ENCODE measurements around the gene PLA2G2A. TPM values are rescaled to one million over a fixed set of nuclear protein-coding genes. Genes with fewer than 3 reads are reported as not detected.

PLA2G2A gene
- total RNA-seq, 1 experiment from 2014 or later: 1.2 TPM

DNA sequence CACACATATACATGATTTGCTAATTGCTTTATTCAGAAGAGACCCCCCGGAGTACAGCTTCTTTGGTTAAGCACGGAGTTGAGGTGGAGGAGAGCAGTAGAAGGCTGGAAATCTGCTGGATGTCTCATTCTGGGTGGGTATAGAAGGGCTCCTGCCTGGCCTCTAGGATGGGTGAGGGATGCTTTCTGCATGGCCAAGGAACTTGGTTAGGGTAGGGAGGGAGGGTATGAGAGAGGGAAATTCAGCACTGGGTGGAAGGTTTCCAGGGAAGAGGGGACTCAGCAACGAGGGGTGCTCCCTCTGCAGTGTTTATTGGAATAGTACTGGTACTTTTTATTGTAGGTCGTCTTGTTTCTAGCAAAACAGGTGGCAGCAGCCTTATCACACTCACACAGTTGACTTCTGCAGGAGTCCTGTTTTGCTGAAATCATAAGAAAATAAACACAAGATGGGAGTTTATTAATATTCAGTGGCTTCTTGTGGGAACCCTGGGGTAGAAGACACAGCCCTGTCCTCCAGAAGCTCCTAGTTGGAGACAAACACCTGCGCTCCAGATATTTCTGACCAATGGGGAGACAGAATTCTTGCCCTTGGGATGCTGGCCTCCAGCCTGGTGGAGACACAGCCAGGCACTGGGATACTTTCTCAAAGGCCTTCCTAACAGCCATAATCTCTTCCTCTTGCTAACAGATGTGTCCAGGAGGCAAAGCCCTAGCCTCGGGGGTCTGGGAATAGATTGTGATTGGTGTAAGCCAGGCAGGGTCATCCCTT is 3.8 kb downstream of the PLA2G2A start:
- Mint-ChIP-seq H3K9me3 (no peaks in the 10 kb centered on the region), H3K27me3 (ENCODE audit: low read depth) (peaks cover 4% of the 10 kb centered on the region), H3K27ac (no peak overlapping the region; the same call in 1 of the 2 replicates), H3K4me1 (peaks cover 28% of the 10 kb centered on the region), H3K4me3 (no peak overlapping the region), H3K36me3 (no peaks in the 10 kb centered on the region)
- CTCF ChIA-PET: interaction anchor here (0.7 to 2.6 kb wide), 44 partner anchors 10 to 508 kb away, joined by 3 to 75 read pairs (median 5); partner anchors contain the start of genes OTUD3 and VWA5B1
- DNase-seq (ENCODE audit: low spot score) (no peak), ATAC-seq (peak; percentile 23)
- no peak for TF ChIP-seq MLX (CRISPR knock-in tag; IDR thresholded peaks at IDR 0.05)
- TF ChIP-seq, protein P1, sequence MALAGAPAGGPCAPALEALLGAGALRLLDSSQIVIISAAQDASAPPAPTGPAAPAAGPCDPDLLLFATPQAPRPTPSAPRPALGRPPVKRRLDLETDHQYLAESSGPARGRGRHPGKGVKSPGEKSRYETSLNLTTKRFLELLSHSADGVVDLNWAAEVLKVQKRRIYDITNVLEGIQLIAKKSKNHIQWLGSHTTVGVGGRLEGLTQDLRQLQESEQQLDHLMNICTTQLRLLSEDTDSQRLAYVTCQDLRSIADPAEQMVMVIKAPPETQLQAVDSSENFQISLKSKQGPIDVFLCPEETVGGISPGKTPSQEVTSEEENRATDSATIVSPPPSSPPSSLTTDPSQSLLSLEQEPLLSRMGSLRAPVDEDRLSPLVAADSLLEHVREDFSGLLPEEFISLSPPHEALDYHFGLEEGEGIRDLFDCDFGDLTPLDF (CRISPR knock-in tag; IDR thresholded peaks at IDR 0.05): no peak
- TF ChIP-seq, protein P2, sequence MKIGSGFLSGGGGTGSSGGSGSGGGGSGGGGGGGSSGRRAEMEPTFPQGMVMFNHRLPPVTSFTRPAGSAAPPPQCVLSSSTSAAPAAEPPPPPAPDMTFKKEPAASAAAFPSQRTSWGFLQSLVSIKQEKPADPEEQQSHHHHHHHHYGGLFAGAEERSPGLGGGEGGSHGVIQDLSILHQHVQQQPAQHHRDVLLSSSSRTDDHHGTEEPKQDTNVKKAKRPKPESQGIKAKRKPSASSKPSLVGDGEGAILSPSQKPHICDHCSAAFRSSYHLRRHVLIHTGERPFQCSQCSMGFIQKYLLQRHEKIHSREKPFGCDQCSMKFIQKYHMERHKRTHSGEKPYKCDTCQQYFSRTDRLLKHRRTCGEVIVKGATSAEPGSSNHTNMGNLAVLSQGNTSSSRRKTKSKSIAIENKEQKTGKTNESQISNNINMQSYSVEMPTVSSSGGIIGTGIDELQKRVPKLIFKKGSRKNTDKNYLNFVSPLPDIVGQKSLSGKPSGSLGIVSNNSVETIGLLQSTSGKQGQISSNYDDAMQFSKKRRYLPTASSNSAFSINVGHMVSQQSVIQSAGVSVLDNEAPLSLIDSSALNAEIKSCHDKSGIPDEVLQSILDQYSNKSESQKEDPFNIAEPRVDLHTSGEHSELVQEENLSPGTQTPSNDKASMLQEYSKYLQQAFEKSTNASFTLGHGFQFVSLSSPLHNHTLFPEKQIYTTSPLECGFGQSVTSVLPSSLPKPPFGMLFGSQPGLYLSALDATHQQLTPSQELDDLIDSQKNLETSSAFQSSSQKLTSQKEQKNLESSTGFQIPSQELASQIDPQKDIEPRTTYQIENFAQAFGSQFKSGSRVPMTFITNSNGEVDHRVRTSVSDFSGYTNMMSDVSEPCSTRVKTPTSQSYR (CRISPR knock-in tag; IDR thresholded peaks at IDR 0.05): no peak
- TF ChIP-seq, protein P3, sequence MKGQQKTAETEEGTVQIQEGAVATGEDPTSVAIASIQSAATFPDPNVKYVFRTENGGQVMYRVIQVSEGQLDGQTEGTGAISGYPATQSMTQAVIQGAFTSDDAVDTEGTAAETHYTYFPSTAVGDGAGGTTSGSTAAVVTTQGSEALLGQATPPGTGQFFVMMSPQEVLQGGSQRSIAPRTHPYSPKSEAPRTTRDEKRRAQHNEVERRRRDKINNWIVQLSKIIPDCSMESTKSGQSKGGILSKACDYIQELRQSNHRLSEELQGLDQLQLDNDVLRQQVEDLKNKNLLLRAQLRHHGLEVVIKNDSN (CRISPR knock-in tag; IDR thresholded peaks at IDR 0.05): no peak
- no peak for TF ChIP-seq ATF6 (CRISPR knock-in tag; IDR thresholded peaks at IDR 0.05)
- TF ChIP-seq NFATC4 (CRISPR knock-in tag; IDR thresholded peaks at IDR 0.05): no peak
- TF ChIP-seq, protein P4, sequence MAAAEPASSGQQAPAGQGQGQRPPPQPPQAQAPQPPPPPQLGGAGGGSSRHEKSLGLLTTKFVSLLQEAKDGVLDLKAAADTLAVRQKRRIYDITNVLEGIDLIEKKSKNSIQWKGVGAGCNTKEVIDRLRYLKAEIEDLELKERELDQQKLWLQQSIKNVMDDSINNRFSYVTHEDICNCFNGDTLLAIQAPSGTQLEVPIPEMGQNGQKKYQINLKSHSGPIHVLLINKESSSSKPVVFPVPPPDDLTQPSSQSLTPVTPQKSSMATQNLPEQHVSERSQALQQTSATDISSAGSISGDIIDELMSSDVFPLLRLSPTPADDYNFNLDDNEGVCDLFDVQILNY (CRISPR knock-in tag; IDR thresholded peaks at IDR 0.05): no peak
- TF ChIP-seq ZNF138 (CRISPR knock-in tag; conservative IDR thresholded peaks at IDR 0.05): no peak
- no peak for TF ChIP-seq NR1H2 (CRISPR knock-in tag; IDR thresholded peaks at IDR 0.05)
- TF ChIP-seq ESRRA (CRISPR knock-in tag; IDR thresholded peaks at IDR 0.05; ENCODE audit: borderline replicate concordance): no peak
- POLR2A ChIA-PET: no interaction called here

DNA sequence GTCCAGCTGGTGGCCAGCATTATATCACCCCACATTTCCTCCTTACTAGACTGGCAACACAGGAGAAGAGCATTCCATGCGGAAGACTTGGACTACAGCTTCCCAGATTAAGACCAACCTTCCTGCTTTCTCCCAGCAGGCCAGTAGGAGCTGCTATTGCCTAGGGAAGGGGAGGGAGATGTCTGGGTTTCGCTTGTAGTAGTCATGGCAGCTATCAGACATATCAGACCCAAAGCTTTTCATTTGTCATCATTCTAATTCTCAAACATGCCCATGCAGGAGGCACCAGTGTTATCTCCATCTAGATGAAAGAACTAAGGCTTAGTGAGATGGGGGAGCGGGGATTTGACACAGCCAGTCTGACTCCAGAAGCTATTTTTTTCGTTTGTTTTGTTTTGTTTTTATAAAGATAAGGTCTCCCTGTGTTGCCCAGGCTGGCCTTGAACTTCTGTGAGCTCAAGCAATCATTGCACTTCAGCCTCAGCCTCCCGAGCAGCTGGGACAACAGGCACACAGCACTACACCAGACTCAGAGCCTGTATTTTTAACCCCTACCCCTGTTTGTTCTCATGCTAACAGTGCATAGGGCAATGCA is 4.5 kb downstream of the PLA2G2A start:
- TF ChIP-seq, protein P5, sequence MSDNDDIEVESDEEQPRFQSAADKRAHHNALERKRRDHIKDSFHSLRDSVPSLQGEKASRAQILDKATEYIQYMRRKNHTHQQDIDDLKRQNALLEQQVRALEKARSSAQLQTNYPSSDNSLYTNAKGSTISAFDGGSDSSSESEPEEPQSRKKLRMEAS (CRISPR knock-in tag; IDR thresholded peaks at IDR 0.05): no peak
- TF ChIP-seq, protein P6, sequence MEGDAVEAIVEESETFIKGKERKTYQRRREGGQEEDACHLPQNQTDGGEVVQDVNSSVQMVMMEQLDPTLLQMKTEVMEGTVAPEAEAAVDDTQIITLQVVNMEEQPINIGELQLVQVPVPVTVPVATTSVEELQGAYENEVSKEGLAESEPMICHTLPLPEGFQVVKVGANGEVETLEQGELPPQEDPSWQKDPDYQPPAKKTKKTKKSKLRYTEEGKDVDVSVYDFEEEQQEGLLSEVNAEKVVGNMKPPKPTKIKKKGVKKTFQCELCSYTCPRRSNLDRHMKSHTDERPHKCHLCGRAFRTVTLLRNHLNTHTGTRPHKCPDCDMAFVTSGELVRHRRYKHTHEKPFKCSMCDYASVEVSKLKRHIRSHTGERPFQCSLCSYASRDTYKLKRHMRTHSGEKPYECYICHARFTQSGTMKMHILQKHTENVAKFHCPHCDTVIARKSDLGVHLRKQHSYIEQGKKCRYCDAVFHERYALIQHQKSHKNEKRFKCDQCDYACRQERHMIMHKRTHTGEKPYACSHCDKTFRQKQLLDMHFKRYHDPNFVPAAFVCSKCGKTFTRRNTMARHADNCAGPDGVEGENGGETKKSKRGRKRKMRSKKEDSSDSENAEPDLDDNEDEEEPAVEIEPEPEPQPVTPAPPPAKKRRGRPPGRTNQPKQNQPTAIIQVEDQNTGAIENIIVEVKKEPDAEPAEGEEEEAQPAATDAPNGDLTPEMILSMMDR (IDR thresholded peaks at IDR 0.05): peak; percentile 47; the same call in 1 of the 2 replicates
- peak; percentile 99 for TF ChIP-seq ZNF416 (CRISPR knock-in tag; IDR thresholded peaks at IDR 0.05)
- ATAC-seq (peak; percentile 93), DNase-seq (ENCODE audit: low spot score) (peak; percentile 66)
- no peaks in the 10 kb centered on the region for H3K9me3 Mint-ChIP-seq
- H3K27ac Mint-ChIP-seq: no peak overlapping the region
- H3K36me3 Mint-ChIP-seq: no peaks in the 10 kb centered on the region
- no peak overlapping the region for H3K4me3 Mint-ChIP-seq
- H3K27me3 Mint-ChIP-seq (ENCODE audit: low read depth): no peaks in the 10 kb centered on the region; the same call in 1 of the 2 replicates
- peaks cover 28% of the 10 kb centered on the region for H3K4me1 Mint-ChIP-seq
- ChIA-PET CTCF (interaction anchor here (0.5 to 2.6 kb wide), 54 partner anchors 9 to 1197 kb away, joined by 3 to 75 read pairs (median 4); partner anchors contain the start of genes OTUD3 and VWA5B1), POLR2A (interaction anchor here (0.6 kb wide), 1 partner anchor 28 kb away, joined by 3 read pairs; no protein-coding TSS in a partner anchor)

Data from WTC11 (cell line).